Panc1 (cell line): ENCODE results near the gene AQP12B. TPM values are rescaled to one million over a fixed set of nuclear protein-coding genes. Genes with fewer than 3 reads are reported as not detected.

ENCODE experiments used
- ATAC-seq: fragments of 200-7000 bp; cut with Tn5 transposase; 2 replicates; pipeline ENCODE4 v1.9.1; 2020; ENCODE audit warnings: mild to moderate bottlenecking, moderate library complexity
- BruUV-seq: library from RNA; stranded (reverse); fragments of 400-500 nt; replicated peaks from 2 replicates; lab custom pipeline; 2021; lab: Mats Ljungman, UMichigan
- CTCF ChIA-PET: fragments of 300-600 bp; sonication (Branson Sonifier 250); formaldehyde crosslinking; loops from one replicate; lab custom pipeline; 2022; ENCODE audit warnings: antibody characterized with exemption; lab: Charles Lee
- POLR2A ChIA-PET: fragments of 300-600 bp; sonication (Branson Sonifier 250); formaldehyde crosslinking; loops from one replicate; lab custom pipeline; 2022; ENCODE audit warnings: antibody characterized with exemption; lab: Charles Lee
- DNase-seq: peaks from one replicate; pipeline ENCODE4 v3.0.0-alpha.2; 2010; ENCODE audit warnings: low read depth, low spot score
- H3K27ac ChIP-seq: 2 replicates; pipeline ENCODE4 v1.5.1; 2011; ENCODE audit warnings: mild to moderate bottlenecking, low read length, inconsistent platforms
- H3K27me3 ChIP-seq: fragments of 200-500 bp; sonication (Bioruptor generic); 2 replicates; pipeline ENCODE4 v1.6.0; 2014; ENCODE audit warnings: low read length, inconsistent platforms; ENCODE audit not compliant: control insufficient read depth, insufficient read depth
- H3K36me3 ChIP-seq: fragments of 200-500 bp; sonication (Bioruptor generic); 2 replicates; pipeline ENCODE4 v1.5.1; 2014; ENCODE audit warnings: inconsistent platforms, mild to moderate bottlenecking, low read length, moderate library complexity; ENCODE audit not compliant: control insufficient read depth, insufficient read depth
- H3K4me1 ChIP-seq: 2 replicates; pipeline ENCODE4 v1.5.1; 2011; ENCODE audit warnings: inconsistent platforms, mild to moderate bottlenecking, low read length, moderate library complexity; ENCODE audit not compliant: control insufficient read depth, insufficient read depth
- H3K4me3 ChIP-seq, 2 experiments: 2 replicates each; pipeline ENCODE4 v1.5.1; 2011 to 2012; ENCODE audit warnings: low read depth in 2 of 2, low read length in 2 of 2, mild to moderate bottlenecking in 2 of 2, inconsistent platforms in 1 of 2, moderate library complexity in 1 of 2
- H3K9me3 ChIP-seq: fragments of 200-500 bp; sonication (Bioruptor generic); 2 replicates; pipeline ENCODE4 v1.5.1; 2014; ENCODE audit warnings: low read depth, mild to moderate bottlenecking, inconsistent platforms, low read length, moderate library complexity; ENCODE audit not compliant: control insufficient read depth, insufficient read depth
- POLR2AphosphoS5 ChIP-seq: IDR thresholded peaks from 2 replicates; pipeline ENCODE4 v1.6.1; 2012; ENCODE audit warnings: mild to moderate bottlenecking, low read depth, low read length, moderate library complexity
- SIN3A ChIP-seq: IDR thresholded peaks from 2 replicates; pipeline ENCODE4 v1.6.1; 2012; ENCODE audit warnings: low read depth, mild to moderate bottlenecking, low read length, moderate library complexity, borderline replicate concordance; ENCODE audit not compliant: insufficient read depth
- TCF7L2 ChIP-seq: IDR thresholded peaks from 2 replicates; pipeline ENCODE4 v1.6.1; 2011; ENCODE audit warnings: mild to moderate bottlenecking, low read depth, low read length, inconsistent platforms
- in situ Hi-C: cut with HindIII; loops from 2 replicates; pipeline ENCODE4 v1.10.0; 2016; ENCODE audit warnings: low sequenced_read_pairs, low pct_unique_long_range_greater_than_20kb
- intact Hi-C: fragments of 100-400 bp; cut with micrococcal nuclease; formaldehyde crosslinking; loops from one replicate; pipeline ENCODE4 v1.10.0; 2022; ENCODE audit not compliant: unreplicated experiment
- total RNA-seq: library from RNA; stranded (reverse); gene quantifications from one replicate; pipeline ENCODE4 v1.2.1, GENCODE V29; 2021; ENCODE audit not compliant: unreplicated experiment
- TF ChIP-seq, protein P1 (sequence below): fragments of 450-650 bp; IDR thresholded peaks from 2 replicates; pipeline ENCODE4 v1.5.1; 2017; ENCODE audit warnings: mild to moderate bottlenecking
- TF ChIP-seq, protein P2 (sequence below), 2 experiments: IDR thresholded peaks; 2 replicates each; pipeline ENCODE4 v1.6.1; 2011 to 2012; ENCODE audit warnings: low read depth in 2 of 2, control low read depth in 1 of 2, low read length in 1 of 2, mild to moderate bottlenecking in 1 of 2, moderate library complexity in 1 of 2; ENCODE audit not compliant: insufficient read depth in 1 of 2

AQP12B gene
- total RNA-seq, 1 experiment from 2014 or later, result not detected

DNA sequence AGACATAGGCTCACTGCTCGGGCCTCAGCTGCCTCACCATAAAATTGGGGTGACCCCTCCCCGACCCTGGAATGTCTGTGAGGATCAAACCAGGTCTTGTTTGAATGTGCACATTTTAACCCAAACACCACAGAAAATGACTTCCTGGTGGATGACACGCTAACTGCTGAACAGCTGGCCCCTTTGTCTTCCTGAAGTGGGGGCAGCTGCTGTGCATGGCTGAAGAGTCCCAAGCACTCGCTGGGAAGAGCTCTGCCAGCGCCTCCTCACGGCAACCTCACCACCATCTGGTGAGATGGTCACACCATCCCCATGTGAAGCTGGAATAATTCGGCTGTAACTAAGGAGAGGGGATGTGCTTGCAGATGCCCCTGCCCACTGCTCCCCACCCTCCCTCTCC lies 43.0 kb upstream of the AQP12B start:
- no peak overlapping the region for H3K4me3 ChIP-seq
- no peaks in the 10 kb centered on the region for H3K4me1 ChIP-seq
- no TSS peak for BruUV-seq
- H3K36me3 ChIP-seq, result no peaks in the 10 kb centered on the region
- no peaks in the 10 kb centered on the region for H3K9me3 ChIP-seq
- ATAC-seq, result no peak
- H3K27ac ChIP-seq, result no peak overlapping the region
- no peaks in the 10 kb centered on the region for H3K27me3 ChIP-seq
- TF ChIP-seq SIN3A, result no peak
- TF ChIP-seq, protein P1, sequence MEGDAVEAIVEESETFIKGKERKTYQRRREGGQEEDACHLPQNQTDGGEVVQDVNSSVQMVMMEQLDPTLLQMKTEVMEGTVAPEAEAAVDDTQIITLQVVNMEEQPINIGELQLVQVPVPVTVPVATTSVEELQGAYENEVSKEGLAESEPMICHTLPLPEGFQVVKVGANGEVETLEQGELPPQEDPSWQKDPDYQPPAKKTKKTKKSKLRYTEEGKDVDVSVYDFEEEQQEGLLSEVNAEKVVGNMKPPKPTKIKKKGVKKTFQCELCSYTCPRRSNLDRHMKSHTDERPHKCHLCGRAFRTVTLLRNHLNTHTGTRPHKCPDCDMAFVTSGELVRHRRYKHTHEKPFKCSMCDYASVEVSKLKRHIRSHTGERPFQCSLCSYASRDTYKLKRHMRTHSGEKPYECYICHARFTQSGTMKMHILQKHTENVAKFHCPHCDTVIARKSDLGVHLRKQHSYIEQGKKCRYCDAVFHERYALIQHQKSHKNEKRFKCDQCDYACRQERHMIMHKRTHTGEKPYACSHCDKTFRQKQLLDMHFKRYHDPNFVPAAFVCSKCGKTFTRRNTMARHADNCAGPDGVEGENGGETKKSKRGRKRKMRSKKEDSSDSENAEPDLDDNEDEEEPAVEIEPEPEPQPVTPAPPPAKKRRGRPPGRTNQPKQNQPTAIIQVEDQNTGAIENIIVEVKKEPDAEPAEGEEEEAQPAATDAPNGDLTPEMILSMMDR, result no peak
- TF ChIP-seq, protein P2, sequence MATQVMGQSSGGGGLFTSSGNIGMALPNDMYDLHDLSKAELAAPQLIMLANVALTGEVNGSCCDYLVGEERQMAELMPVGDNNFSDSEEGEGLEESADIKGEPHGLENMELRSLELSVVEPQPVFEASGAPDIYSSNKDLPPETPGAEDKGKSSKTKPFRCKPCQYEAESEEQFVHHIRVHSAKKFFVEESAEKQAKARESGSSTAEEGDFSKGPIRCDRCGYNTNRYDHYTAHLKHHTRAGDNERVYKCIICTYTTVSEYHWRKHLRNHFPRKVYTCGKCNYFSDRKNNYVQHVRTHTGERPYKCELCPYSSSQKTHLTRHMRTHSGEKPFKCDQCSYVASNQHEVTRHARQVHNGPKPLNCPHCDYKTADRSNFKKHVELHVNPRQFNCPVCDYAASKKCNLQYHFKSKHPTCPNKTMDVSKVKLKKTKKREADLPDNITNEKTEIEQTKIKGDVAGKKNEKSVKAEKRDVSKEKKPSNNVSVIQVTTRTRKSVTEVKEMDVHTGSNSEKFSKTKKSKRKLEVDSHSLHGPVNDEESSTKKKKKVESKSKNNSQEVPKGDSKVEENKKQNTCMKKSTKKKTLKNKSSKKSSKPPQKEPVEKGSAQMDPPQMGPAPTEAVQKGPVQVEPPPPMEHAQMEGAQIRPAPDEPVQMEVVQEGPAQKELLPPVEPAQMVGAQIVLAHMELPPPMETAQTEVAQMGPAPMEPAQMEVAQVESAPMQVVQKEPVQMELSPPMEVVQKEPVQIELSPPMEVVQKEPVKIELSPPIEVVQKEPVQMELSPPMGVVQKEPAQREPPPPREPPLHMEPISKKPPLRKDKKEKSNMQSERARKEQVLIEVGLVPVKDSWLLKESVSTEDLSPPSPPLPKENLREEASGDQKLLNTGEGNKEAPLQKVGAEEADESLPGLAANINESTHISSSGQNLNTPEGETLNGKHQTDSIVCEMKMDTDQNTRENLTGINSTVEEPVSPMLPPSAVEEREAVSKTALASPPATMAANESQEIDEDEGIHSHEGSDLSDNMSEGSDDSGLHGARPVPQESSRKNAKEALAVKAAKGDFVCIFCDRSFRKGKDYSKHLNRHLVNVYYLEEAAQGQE (IDR thresholded peaks at IDR 0.05; ENCODE audit: insufficient read depth in 1 of 2, low read depth in 2 of 2, low read length in 1 of 2), result no peak
- no peak for TF ChIP-seq POLR2AphosphoS5
- TF ChIP-seq TCF7L2, result no peak
- ChIA-PET CTCF (no interaction called here), POLR2A (no interaction called here)
- intact Hi-C loops (no loop called here), in situ Hi-C loops (no loop called here)
- no peak for DNase-seq

DNA sequence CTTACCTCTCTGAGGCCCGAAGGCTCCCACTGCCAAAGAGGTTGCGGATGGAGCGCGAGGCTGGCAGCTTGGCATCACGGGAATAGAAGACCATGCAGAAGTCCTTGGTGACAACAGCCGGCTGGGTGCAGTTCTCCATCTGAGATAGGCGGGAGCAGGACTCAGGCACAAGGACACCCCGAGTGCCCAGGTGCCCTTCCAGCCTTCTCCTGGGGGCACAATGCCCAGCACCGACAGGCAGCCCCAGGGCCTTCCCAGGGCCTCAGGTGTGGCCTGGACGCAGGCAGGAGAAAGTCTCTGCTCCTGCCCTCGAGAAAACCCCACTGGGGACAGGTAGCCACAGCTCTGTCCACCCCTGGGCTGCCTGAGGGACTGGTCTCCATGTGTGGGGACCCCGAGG lies 42.6 kb upstream of the AQP12B start:
- in situ Hi-C loops (no loop called here), intact Hi-C loops (no loop called here)
- no TSS peak for BruUV-seq
- TF ChIP-seq TCF7L2, result no peak
- TF ChIP-seq, protein P1, result no peak
- POLR2A ChIA-PET, result no interaction called here
- Histone ChIP-seq H3K36me3 (no peaks in the 10 kb centered on the region), H3K9me3 (no peaks in the 10 kb centered on the region), H3K27ac (no peak overlapping the region), H3K4me1 (no peaks in the 10 kb centered on the region), H3K27me3 (no peaks in the 10 kb centered on the region), H3K4me3 (no peak overlapping the region)
- DNase-seq, result no peak
- ATAC-seq, result no peak
- CTCF ChIA-PET, result no interaction called here

DNA sequence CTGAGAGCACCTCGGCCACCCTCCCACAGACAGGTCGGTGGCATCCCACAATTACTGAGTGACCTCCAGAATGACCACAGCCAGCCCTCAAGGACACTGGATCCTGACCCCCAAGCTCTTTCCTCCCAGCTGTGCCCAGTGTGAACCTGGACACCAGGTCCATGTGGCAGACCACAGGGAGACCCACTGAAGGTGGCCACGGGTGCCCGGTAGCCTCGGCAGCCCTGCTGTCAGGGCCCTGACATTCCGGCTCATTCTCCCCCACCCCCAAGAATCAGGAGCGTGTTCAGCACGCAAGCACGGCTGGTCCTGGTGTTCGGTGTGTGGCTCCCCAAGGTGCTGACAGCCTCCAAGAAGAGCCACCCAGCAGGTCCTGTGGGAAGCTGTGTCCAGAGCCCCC lies 41.7 kb upstream of the AQP12B start:
- no TSS peak for BruUV-seq
- Histone ChIP-seq H3K4me3 (no peak overlapping the region), H3K4me1 (no peaks in the 10 kb centered on the region), H3K36me3 (no peaks in the 10 kb centered on the region), H3K27ac (no peak overlapping the region), H3K27me3 (no peaks in the 10 kb centered on the region), H3K9me3 (no peaks in the 10 kb centered on the region)
- DNase-seq (no peak), ATAC-seq (no peak)
- TF ChIP-seq, protein P2 (IDR thresholded peaks at IDR 0.05; ENCODE audit: insufficient read depth in 1 of 2, low read depth in 2 of 2, low read length in 1 of 2), result no peak
- no peak for TF ChIP-seq TCF7L2
- TF ChIP-seq POLR2AphosphoS5, result no peak
- TF ChIP-seq, protein P1, result no peak
- no peak for TF ChIP-seq SIN3A
- in situ Hi-C loops, result no loop called here
- POLR2A ChIA-PET, result no interaction called here
- intact Hi-C loops, result no loop called here
- CTCF ChIA-PET, result no interaction called here
